GM19395 (cell line): ENCODE measurements around the gene CSTB.

ENCODE experiments used
- ATAC-seq: cut with Tn5 transposase; IDR thresholded peaks from one replicate; pipeline ENCODE4 v1.9.1; 2021; ENCODE audit warnings: mild to moderate bottlenecking, moderate library complexity; ENCODE audit not compliant: unreplicated experiment

CSTB gene

DNA sequence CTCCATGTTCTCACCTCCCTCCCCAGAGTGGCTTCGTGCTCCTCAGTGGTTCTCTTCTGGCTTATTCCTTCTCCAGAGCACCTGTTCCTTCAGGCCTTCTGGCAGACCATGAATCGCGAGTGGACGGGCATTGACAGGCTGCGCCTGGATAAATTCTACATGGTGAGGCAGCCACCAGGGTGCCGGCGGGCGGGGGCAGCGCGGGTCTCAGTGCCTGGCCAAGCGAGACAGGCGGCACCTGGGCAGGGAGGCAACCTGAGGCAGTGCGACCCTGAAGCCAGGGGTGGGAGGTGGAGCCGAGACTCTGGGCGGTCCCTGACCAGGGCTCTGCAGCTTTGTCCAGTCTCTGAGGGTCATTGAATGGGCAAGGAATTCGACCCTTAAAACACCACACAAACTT is 17.1 kb upstream of the CSTB start:
- ATAC-seq: no peak

DNA sequence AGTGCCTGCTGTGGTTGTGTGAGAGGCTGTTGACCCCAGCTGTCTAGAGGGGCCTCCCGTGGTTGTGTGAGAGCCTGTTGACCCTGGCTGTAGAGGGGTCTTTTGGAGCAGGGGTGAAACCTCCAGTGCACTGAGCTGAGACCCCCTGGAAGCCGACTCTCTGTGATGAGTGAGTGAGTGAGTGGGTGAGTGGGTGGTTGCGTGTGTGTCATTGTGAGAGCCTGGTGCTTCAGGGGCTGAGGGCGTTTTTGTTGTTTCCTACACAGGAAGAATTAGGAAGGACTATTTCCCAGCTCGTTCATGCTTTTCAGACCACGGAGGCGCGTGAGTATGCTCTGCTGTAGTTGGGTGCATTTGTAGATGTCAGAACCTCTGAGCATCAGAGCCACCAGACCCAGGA is 16.3 kb upstream of the CSTB start:
- ATAC-seq: no peak

DNA sequence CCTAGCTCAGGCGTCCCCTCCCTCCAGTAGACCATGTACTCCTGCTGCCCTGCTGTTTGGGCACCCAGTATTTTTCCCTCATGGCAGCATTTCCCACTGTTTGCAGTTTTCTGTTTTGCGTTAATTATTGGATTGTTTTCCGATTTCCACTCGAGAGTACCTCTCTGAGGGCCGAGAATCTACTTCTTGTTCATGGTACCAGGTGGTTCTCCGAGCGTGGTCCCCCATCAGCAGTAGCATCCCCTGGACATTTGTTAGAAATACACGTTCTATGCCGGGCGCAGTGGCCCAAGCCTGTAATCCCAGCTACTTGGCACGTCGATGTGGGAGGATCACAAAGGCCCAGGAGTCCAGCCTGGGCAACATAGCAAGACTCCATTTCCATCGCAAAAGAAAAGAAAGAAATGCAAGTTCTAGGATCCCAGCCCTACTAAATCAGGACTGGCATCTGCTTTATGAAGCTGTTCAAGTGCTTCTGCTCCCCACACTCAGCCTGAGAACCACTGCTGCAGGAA is 14.0 kb upstream of the CSTB start:
- no peak for ATAC-seq

DNA sequence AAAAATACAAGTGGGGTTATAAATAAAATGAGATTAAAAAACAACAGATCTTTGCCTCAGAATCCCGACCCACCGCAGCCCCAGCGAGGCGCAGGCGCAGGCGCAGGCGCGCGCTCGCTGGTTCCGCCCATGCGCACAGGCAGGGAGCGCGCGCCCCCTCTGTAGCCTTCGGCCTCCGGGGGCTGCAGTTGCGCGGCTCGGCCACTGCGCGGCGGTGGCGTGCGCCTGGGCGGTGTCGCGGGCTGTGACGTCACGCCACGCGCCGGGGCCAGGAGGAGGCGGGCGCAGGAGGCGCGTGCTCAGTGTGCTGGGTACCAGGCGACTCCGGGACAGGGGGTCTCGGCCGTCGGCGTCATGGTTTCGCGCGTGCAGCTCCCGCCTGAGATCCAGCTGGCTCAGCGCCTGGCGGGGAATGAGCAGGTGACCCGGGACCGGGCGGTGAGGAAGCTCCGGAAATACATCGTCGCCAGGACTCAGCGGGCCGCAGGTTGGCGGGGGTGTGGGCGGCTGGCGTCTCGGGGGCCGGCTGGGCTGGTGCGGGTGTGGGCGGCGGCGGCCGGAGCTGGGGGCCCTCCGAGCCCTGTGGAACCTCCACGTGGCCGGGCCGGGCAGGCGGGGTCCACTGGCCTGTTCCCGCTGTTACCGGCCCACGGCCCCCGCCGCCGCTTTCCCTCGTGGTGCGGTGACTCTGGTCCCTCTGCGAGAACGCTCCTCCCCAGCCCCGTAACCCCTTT is 13.3 kb upstream of the CSTB start, which contains the start of gene RRP1:
Gene RRP1, plus strand, starts transcription at position 302 of the 734 bp plus-strand sequence. Its CDS starts 53 bp downstream, at position 355.
- peak; percentile 76 for ATAC-seq

DNA sequence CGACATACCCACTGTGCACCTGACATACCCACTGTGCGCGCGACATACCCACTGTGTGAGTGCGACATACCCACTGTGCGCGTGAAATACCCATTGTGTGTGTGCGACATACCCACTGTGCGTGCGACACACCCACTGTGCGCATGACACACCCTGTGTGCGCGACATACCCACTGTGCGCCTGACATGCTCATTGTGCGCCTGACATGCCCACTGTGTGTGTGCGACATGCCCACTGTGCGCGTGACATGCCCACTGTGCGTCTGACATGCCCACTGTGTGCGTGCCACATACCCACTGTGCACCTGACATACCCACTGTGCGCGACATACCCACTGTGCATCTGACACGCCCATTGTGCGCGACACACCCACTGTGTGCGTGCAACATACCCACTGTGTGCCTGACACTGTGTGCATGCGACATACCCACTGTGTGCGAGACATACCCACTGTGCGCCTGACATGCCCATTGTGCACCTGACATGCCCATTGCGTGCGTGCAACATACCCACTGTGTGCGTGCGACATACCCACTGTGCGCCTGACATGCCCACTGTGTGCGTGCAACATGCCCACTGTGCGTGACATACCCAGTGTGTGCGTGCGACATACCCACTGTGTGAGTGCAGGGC is 10.8 kb upstream of the CSTB start:
- ATAC-seq: no peak

DNA sequence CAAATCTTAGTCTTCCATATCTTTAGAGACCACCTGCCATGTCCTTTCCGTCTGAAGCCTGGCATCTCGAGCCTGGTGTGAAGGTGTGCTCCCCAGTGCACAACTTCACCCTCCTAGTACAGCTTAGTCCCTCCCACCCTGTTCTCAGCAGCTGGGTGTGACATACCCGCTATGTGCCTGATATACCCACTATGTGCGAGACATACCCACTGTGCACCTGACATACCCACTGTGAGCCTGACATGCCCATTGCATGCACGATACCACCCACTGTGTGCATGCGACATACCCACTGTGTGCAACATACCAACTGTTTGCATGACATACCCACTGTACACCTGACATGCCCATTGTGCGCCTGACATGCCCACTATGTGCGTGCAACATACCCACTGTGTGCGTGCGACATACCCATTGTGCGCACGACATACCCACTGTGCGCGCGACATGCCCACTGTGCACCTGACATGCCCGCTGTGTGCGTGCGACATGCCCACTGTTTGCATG is 10.2 kb upstream of the CSTB start:
- no peak for ATAC-seq

DNA sequence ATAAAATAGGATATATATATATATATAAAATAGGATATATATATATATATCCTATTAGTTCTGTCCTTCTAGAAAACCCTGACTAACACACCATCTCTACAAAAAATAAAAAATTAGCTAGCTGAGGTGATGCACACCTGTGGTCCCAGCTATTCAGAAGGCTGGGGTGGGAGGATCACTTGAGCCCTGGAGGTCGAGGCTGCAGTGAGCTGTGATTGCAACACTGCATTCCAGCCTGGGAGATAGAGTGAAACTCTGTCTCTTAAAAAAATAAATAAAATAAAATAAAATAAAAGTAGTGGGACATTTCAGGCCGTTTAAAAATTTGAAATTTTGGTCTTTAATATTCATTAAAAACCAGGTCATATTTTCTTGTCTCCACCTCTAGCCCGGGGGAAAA is 9.0 kb upstream of the CSTB start:
- ATAC-seq: no peak

DNA sequence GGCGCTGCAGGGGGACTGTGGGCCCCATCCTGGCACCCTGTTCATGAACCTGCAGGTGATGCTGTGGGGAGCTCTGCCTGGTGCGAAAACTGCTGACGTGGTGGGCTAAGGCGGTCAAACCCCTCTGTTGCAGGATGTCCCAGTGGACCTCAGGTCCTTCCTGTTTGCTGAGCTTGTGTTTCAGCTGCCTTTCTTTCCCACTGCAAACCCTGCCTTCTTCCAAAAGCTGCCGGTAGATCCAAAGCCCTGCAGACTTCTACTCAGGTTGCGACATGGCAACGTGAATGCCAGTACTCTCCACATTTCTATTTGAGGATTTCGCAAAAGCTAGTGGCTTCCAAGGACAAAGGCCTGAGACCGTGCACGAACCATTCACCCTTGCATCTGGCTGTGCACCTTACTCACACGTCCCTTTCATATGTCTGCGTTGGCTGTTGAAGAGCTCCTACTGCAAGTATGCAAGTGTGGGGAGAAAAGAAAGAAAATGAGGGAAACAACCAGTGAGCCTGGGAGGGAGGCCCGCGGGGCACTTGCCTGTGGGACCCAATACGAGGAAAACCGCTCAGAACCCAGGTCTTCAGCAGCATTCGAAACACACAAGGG is 7.1 kb upstream of the CSTB start:
- ATAC-seq: no peak

DNA sequence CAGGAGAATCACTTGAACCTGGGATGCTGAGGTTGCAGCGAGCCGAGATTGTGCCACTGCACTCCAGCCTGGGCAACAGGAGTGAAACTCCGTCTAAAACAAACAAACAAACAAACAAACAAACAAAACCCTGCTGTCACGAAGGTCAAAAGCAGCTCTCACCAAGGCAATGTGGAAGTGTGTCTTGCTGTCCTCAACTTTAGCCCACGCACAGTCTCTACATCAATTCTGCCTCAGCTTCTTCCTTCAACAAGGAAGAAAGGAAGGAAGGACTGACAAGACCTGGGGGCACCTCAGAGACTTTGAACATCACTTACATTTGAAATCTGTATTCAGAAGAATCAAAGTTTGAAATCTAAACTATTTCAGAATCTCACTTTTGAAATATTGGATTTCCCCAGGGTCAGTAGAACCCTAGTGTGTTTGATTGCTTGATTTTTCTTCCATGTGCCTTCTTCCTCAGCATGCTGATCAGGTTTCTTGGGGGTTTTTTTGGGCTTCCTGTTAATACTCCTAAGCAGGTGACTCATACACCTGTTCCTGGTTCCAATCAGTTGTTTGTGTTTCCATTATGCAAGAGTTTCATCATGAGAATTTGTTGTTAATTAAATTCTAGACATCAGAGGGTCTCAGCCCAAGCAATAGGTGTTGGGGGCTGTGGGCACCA is 6.5 kb upstream of the CSTB start:
- no peak for ATAC-seq

DNA sequence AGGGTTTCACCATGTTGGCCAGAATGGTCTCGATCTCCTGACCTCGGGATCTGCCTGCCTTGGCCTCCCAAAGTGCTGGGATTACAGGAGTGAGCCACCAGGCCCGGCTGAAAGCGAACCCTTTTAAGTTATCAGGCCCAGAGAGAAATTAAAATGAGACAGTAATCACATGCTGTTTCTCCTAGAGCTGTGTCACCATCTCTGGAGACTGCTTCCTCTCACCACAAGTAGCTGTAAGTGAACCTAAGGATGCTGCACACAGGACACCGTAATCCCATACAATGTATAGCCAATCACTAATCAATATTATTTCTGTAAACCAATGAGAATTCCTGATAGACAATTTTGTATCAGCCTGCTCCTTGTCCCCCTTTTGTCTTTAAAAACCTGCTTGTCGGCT is 5.7 kb upstream of the CSTB start:
- ATAC-seq: no peak

DNA sequence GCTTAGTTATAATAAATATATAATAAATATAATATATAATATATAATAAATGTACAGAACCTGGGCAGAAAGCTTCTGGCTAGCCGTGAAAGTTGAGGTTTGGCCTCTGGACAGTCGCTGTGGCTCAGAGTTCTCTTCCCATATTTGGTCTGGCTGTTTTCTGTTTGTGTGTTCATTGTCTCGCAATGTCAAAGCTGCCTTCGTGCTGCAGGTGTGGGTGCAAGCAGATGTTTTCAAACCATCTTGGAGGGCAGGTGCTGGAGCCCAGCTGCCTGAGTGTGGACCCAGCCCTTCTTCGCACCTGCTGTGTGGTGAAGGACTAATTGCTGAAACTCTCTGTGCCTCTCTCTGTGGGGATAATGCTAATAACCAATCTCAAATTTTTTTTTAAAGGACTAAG is 3.6 kb upstream of the CSTB start:
- ATAC-seq: no peak

DNA sequence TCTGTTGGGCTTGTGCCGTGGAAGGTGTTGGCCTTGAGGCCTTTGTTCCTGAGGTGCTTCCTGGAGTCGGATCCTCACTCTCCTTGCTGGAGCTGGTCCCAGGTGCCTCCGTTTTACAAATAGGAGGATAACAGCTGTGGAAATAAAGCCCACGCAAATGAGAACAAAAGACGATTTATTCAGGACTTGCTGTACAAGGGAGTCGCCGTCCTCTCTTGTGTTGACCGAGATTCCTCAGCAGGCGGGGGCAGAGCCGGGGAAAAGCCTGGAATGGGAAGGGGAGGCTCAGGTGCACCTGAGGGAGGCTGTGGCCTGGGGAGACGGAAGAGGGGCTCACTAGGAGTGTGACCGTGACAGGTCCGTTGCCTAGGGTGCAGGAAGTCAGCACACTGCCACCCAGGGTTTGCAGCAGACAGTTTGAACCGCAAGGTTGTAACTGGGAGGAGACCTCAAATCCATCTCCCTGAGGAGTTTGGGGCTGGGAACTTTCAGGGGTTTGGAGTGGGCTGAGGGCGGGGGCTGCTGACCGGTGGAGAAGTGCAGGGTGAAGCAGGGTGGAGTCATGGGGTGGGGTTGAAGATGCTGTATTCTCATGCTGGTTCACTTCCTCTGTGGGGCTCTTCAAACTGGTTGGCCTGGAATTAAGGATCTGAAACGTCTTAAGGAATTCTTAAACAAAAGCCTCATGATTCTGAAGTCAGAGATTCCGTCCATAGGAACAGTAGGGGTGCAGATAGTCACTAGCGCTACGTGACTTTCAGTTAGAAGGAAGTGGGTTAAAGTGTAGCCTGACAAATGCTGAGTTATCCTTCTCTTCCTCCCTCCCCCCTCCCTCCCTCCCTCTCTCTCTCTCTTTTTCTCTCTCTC is 2.6 kb upstream of the CSTB start:
- no peak for ATAC-seq

DNA sequence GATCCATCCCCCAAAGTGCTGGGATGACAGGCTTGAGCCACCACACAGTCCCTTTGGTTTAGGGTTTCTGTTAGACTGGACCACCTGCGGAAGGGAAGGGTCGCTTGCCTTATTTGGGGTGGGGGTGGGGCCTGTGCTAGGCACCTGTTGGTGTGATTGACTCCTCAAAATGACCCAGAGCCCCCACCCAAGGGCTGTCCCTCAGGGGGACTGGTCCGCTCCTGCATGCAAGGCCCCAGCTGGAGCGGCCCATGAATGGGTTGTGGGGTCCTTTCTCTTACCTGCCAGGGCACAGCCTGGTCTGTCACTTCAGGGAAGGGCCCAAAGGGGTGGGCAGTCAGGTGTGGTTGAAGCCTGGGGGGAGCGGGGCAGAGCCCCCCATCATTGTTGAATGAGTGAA is 1.8 kb upstream of the CSTB start:
- ATAC-seq: no peak

DNA sequence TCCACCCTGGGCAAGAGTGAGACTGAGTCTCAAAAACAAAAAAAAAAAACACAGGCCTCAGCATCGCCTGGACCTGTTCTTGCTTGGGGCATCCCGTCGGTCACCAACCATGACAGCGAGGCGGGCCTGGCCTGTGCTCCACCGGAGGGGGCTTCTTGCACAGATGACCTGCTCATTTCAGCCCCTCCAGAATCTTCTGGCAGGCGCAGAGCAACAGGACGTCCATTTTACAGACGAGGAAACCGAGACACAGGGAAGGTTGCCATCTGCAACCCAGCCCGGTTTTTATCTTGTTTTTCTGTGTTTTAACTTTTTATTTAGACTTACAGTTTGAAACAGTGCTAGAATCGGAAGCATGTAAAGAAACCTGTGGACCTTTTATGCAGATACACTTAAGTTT is 918 bp downstream of the CSTB start:
- no peak for ATAC-seq

DNA sequence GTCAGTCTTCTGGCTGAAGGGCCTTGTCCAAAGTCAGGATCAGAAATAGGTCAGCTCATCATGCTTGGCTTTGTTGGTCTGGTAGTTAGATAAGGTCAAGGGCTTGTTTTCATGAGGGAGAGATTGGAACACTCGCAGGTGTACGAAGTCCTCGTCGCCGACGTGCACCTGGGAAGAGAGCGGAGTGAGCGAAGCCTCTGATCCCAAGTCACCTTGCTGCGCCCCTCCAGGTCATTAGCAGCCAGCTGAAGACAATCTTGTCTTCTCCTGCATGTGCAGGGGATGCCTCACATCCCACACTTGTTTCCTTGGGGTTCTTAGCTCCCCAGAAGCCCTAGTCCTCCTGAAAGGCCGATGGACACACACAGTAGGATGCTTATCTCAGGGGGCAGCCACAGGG is 1.9 kb downstream of the CSTB start:
- ATAC-seq: no peak

DNA sequence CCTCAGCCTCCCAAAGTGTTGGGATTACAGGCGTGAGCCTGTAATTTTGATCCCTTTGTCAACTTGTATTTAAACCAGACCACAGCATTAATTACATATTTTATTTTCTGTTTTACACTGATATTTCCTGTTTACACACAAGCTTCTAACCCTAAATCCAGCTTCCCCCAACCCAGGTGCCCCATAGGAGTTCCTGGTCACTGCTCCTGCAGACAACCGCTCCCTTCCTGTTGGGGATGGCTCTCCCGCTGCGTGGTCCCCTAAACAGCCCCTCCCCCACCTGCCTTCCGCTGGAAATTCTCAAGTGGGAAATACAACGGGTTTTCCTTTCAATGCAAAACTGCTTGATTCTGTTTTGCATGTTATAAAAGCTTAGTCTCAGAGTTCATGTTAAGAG is 3.7 kb downstream of the CSTB start:
- no peak for ATAC-seq

DNA sequence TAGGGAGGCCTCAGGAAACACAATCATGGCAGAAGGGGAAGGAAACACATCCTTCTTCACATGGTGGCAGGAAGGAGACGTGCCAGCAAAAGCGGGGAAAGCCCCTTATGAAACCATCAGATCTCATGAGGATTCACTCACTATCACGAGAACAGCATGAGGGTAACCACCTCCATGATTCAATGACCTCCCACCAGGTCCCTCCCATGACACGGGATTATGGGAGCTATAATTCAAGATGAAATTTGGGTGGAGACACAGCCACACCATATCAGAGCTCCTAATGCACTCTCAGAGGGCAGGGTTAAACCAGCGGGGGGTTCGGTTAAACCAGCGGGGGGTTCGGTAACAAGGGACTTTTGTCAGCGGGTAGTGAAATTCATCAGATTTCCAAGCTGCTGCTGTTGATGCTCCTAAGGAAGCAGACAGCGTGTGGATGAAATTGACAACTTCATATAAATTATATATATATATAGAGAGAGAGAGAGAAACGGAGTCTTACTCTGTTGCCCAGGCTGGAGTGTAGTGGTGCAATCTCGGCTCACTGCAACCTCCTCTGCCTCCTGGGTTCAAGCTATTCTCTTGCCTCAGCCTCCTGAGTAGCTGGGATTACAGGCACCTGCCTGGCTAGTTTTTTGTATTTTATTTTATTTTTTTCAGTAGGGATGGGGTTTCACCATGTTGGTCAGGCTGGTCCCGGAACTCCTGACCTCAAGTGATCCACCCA is 4.2 kb downstream of the CSTB start:
- no peak for ATAC-seq

DNA sequence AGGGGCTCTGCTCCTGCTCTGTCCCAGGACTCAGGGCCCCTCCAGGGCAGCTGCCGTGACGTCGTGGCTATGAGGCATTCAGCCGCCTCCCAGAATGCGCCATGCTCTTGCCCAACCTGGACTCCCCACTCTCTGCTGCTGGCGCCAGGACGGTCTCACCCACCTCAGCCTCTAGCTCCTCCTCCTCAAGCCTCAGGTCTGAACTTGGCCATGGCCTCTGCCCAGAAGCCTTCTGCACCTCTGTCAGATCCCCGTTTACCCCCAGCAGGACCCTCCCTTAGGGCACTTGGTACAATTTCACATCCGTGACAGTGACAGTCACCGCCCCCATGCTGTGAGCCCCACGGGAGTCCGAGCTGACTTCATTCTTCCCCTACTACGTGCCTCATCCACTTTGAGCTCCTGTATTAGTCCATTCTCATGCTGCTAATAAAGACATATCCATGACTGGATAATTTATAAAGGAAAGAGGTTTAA is 4.9 kb downstream of the CSTB start:
- no peak for ATAC-seq

DNA sequence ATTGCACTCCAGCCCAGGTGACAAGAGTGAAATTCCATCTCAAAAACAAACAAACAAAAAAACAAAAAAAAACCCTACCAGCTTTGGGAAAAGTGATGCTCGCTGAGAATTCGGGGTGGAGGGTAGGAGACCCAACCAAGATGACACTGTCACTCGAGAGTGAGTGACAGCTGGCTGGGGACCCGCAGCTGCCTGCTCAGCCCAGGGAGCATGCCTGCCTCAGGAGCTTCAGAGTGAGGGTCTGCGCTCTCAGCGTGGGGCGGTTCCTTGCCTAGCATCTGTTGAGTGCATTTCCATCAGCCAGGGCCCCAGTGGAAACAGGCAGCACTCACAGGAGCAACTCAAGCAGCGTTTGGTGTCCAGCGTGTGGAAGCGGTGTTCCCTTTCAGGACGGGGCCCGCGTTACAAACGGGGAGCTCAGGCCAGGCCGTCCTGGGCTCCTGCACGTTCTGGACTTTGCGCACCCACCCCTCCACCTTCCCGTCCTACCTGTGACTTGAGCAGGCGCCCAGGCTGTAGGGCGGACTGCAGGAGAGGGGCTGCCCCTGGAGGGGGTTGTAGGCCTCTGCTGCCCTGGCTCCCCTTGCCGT is 5.9 kb downstream of the CSTB start:
- no peak for ATAC-seq
